GM18907 (cell line): Measurements from ENCODE around the gene CASZ1.

ENCODE experiments used
- ATAC-seq: cut with Tn5 transposase; IDR thresholded peaks from one replicate; pipeline ENCODE4 v1.9.1; 2021; ENCODE audit warnings: mild to moderate bottlenecking, moderate library complexity; ENCODE audit not compliant: unreplicated experiment

The CASZ1 gene

DNA sequence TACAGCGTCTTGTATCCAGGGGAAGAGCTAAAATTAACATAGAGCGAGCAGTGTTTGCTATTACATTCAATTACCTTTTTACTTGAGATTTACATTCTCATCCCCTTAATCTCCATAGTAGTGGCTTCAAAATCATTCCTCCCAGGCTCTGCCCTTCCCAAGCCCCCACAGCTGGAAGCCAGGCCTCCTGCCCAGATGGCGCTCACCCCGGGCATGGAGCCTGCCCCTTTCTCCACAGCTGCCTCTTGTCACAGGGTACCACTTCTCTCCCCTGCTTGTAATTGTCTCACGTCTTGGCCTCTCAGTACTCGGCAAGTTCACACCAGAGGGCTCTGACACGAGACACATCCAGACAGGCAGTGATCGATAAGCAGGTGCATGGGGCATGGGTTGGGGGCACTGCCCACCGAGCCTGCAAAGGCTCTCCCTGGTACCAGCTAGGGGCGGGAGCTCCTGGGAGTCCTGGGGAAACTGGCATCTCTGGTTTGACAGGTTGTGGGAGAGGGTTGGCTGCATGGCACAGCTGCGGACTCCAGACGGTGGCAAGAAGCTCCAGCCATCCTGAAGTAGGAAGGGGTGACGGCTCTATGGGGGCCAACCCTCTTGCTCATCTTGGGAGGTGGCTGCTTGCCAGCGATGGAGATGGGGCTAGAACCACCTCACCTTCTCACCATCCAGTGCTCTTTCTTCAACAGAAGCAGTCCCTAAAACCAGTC is 20.1 kb downstream of the CASZ1 start:
- ATAC-seq = no peak

DNA sequence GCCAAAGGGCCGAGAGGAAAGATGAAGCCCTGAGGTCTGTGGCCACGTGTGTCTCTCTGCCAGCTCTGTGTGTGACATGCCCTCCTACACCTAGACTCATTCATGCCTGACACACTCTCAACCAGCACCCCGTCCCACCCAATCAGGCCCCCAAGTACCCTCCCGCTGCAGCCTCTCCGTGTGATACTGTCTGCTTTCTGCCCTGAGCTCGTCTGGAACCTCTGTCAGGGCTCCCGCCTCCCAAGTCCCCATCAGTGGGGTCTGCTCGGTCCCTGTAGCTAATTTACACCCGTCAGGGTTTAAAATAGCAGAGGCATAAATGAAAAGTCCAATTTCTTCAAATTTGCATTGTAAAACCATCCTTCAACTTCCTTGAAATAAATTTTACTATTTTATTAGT is 20.7 kb downstream of the CASZ1 start:
- ATAC-seq = no peak

GRCh38 chr1:10774615-10775310 is 21.7 kb downstream of the CASZ1 start:
- no peak for ATAC-seq

DNA sequence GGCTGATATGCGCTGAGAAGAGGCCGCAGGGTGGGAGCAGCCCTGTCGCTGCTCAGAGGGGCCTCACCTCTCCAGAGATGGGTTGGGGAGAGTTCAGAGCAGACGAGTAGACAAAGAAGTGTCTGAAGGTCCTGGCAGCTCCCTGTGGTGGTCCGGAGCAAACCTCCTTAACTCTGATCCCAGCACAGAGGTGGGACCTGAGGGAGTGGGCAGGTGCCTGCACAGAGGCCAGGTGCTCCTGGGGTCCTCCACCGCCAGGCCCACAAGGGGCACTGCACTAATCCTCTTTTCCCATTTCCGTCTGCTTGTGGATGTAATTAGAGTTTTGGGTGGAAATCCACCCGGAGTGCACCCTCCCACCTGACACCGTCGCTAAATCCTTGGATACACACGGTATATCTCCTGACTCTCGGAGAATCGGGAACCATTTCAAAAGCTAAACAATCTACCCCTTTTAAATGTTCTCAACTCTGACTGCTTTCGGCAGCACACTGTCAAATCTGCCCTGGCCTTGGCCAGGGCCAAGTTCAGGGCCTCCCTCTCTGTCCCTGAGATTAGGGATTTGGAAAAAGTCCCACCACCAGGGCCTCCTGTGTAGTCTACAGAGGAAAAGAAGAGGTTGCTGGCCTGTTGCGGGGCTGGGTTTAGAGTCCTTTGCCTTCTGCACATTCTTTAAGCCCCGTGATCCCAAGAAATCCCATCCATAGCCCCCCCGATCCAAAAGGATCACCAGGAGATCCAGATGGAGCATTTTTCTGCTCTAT is 22.4 kb downstream of the CASZ1 start:
- ATAC-seq = no peak

DNA sequence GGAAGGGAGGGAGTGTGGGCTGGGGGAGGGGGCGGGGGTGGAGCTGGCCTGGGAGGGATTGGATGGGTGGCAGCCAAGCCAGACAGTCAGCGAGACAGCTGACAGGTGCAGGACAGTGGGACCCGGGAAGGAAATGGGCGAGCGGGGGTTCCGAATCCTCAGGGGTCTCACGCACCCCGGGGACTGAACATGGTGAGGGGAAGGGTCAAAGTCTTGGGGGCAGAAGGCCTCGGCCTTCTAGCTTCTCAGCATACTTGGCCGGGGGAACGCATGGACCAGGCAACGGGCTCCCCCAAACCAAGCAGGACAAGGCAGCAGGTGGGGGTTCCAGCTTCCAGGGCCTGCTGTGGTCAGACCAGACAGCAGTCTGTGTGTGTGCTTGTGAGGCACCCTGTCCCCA is 23.1 kb downstream of the CASZ1 start:
- ATAC-seq = no peak

DNA sequence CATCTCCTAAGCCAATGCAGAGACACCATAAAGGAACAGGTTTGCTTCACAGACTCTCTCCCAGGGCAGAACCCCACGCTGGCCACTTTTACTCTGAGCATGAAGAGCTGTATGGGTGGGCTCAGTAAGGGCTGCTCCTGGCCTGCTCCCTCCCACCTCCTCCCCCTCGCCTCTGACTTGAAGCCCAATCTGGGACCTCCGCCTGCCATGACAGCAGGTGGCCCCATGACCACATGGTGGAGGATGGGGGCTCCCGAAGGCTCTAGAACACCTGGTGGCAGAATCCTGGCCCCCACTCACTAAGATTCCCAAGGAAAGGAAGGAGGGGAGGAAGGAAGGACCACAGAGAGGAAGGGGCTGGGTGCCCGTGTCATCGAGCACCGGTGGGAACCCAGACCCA is 23.7 kb downstream of the CASZ1 start:
- ATAC-seq = no peak

DNA sequence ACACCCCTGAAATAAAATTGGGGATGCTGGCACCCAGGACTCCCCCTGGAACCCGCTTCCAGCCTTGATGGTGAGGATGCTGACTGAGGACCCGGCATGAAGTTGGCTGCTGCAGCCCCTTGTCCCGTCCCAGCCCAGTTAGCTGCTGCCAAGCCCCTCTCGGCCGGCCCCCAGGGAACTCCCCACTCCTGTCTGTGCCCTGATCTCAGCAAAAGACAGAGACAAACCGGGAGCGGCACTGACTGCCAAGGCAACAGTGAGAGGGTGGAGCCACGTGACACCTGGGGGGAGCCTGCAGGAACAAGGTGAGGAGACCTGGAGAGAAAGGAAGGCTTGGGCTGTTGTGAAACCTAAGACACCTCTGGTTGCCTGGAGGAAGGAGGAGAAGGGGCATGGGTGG is 24.7 kb downstream of the CASZ1 start:
- no peak for ATAC-seq

- no peak for ATAC-seq
Observed at GRCh38 chr1:10768552-10768951, 27.9 kb downstream of the CASZ1 start.

- no peak for ATAC-seq
Observed at GRCh38 chr1:10767282-10767681, 29.2 kb downstream of the CASZ1 start.

DNA sequence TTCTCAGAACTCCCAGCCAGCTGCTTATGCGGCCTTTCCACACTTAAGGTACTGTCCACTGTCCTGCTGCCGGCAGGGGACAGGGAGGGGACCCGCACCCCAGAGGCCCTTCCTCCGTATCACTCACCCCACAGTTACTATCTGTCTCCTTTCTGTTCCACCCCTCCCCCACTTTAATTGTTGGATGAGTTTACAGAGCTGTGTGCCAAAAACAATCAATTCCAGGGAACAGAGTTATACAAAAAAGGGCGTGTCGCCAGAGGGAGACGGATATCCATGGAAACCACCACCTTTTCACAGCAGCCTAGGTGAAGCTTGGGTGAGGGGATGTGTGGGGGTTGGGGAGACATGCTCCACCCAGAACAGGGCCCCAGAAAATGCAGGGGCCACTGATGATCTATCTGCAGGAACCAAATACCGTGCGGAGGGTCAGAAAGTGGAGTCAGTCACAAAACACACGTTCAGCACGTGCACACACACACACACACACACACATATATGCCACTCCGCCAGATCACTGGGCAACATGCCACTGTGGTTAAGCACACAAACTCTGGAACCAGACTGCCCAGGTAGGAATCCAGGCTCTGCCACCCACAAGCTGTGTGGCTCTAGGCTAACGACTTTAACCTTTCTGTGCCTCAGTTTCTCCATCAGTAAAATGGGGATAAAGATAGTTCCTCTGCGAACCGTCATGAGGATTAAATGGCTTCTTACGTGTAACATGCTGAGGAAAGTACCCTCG is 30.5 kb downstream of the CASZ1 start:
- ATAC-seq = no peak

DNA sequence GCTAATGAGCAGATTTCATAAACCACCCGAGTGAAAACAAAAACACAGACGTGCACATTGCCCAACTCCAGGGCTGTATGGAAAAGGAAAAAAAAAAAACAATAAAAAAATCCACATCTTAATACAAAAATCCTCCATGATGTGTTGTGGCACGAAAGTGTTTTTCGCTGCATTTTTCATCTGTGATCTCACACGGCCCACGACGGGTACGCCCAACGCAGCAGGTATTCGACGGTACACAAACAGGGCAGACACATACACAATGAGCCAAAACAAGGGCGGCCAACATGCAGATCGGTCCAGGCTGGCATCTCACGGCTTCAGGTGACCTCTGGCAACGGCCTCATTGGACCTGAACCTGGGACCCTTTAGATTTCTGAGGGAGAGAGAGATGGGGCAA is 31.1 kb downstream of the CASZ1 start:
- ATAC-seq = no peak

- ATAC-seq = no peak
Observed at GRCh38 chr1:10764296-10764798, 32.1 kb downstream of the CASZ1 start.

GRCh38 chr1:10762875-10763274 is 33.6 kb downstream of the CASZ1 start:
- no peak for ATAC-seq

DNA sequence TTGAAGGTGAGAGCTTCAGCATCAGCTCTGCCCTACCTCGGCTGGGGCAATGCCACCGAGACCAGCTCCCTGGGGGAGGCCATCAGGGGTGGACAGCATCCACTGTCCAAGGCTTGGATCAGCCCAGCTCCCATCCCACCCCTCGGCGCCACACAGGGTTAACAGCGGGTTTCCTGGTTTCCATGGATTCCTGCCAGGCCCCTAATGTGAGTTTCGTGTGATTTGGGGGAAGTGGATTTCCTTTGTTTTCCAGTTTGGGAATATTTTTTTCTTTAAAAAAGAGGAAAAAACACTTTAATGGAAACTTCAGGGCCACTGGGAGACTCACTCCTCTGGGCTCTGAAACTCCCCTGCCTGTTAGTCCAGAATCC is 34.3 kb downstream of the CASZ1 start:
- no peak for ATAC-seq

GRCh38 chr1:10761503-10762152 is 34.8 kb downstream of the CASZ1 start:
- no peak for ATAC-seq

GRCh38 chr1:10760566-10761502 is 35.6 kb downstream of the CASZ1 start:
- ATAC-seq = no peak

- no peak for ATAC-seq
Observed at GRCh38 chr1:10759413-10760200, 36.8 kb downstream of the CASZ1 start.

DNA sequence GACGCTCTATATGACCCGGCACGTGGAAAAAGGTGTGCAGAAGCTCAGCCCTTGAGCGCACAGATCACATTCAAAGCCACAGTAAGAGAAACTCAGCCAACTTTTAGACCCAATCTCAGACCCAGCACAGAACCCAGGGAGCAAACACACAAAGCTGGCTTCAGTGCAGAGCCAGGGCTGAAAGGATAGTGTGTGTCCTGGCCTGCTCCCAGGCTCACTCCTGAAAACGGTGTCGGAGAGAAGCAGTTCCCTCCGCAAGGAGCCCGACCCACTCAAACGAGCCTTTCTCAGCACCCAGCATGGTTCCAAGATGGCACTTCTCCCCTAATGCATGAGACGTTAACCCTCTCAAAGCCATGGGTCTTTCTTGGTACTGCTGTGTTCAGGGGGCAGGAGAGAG is 39.6 kb downstream of the CASZ1 start:
- no peak for ATAC-seq
